GM19467 (cell line): ENCODE data around the gene SPHK1.

Source experiments
- ATAC-seq: cut with Tn5 transposase; IDR thresholded peaks from one replicate; pipeline ENCODE4 v1.9.1; 2021; ENCODE audit warnings: mild to moderate bottlenecking, moderate library complexity; ENCODE audit not compliant: unreplicated experiment

Gene SPHK1

GRCh38 chr17:76431509-76431908 is 47.1 kb downstream of the SPHK1 start:
- ATAC-seq = no peak

- ATAC-seq = no peak
Observed at GRCh38 chr17:76432004-76432403, 47.6 kb downstream of the SPHK1 start.

GRCh38 chr17:76432712-76433336 is 48.4 kb downstream of the SPHK1 start:
- no peak for ATAC-seq

GRCh38 chr17:76433693-76434092 is 49.3 kb downstream of the SPHK1 start:
- ATAC-seq = no peak

- no peak for ATAC-seq
Observed at GRCh38 chr17:76434870-76435269, 50.5 kb downstream of the SPHK1 start.

GRCh38 chr17:76435751-76436150 is 51.3 kb downstream of the SPHK1 start:
- ATAC-seq = no peak
